ENCODE results near the gene PGK1.
A peak's percentile ranks its signal among the peaks of the same experiment; 100 is the strongest.
"Not testable (repeated sequence)": the region's sequence is repeated elsewhere in the genome, so short reads cannot be mapped to it uniquely, and the experiment has no call there.

Gene PGK1

DNA sequence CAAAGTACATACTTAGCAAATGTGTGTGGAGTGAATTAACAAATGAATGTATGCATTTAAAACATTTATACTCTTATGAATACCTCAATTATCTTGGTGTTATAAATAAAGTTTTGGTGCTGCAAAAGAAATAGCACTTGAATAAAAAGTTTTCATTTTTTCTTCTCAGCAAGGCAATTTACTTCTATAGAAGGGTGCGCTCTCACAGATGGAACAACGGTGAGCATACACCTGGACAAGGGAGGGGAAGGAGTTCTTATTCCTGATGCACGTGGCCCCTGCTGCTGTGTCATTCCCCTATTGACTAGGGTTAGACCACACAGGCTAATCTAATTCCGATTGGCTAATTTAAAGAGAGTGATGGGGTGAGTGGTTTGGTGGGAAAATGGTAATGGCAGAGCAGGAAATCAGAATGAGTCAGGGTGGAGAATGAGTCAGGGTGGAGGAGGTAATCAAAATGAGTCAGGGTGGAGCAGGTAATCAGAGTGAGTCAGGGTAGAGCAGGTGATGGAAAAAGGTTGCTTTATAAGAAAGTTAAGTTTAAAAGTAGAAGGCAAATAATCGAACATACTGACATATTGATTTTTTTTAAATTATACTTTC, 28.2 kb upstream of the PGK1 start:
- no peak overlapping the region for H3K27ac ChIP-seq
- DNase-seq (ENCODE audit: low read depth, low spot score) = no peak
- H3K36me3 ChIP-seq (ENCODE audit: insufficient read depth, low read length) = no peaks in the 10 kb centered on the region
- no peak overlapping the region for H3K9ac ChIP-seq (ENCODE audit: insufficient read length)
- no peaks in the 10 kb centered on the region for H3K9me3 ChIP-seq (ENCODE audit: low read depth, low read length)
- no peak for TF ChIP-seq POLR2AphosphoS5 (IDR thresholded peaks at IDR 0.05; ENCODE audit: borderline replicate concordance, low read depth, low read length)
- no peak overlapping the region for H3K4me3 ChIP-seq

DNA sequence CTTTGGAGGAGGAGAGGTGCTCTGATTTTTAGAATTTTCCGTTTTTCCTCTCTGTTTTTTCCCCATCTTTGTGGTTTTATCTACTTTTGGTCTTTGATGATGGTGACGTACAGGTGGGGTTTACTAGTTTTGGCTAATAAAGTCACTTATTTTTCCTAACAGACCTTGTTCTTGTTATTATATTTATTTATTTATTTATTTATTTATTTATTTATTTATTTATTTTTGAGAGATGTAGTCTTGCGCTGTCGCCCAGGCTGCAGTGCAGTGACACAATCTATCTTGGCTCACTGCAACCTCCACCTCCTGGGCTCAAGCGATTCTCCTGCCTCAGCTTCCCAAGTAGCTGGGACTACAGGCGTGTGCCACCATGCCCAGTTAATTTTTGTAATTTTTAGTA, 22.6 kb upstream of the PGK1 start:
- H3K4me3 ChIP-seq; H3K9ac ChIP-seq (ENCODE audit: insufficient read length); H3K36me3 ChIP-seq (ENCODE audit: insufficient read depth, low read length); H3K9me3 ChIP-seq (ENCODE audit: low read depth, low read length); DNase-seq (ENCODE audit: low read depth, low spot score); H3K27ac ChIP-seq: not testable (repeated sequence)

DNA sequence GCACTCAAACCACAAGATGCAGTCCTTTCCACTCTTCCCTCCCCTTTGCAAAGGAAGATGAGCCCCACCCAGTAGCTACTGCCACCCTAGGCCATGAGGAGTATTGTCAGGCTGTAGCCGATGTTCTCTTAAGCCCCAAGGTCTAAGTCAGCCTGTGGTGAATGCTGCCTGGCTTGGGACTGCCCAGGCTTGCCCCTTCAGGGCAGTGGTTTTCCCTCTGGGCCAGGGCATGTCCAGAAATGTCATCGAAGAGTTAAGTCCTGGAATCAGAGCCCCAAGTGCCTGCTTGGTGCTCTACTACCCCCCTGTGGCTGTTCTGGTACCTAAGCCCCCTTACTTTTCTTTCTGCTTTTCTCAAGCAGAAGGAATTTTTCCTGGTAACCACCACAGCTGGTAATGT, 11.8 kb upstream of the PGK1 start:
- H3K27ac ChIP-seq = no peak overlapping the region

DNA sequence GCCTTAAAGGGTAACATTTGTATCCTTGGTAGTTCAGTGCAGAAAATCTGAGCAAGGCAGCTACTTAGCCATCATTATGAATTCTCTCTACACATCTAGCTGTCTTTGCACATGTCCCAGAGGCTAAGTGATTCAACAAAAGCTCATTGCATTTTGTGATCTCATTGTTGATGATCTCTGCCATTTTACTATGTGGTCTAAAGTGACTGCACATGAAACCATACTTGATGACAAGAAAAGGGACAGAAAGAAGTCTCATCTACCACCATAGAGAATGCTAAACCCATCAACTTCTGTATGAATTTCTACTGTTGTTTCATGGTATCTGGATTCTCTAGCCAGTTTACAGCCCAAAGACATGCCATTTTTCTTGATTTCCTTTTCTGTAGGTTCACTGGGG, 5.9 kb upstream of the PGK1 start:
- no peak for TF ChIP-seq FOXP2 (optimal IDR thresholded peaks at IDR 0.05; ENCODE audit: control extremely low read depth, extremely low read length, insufficient read depth)
- no peak for TF ChIP-seq EZH2 (IDR thresholded peaks at IDR 0.05)
- TF ChIP-seq POLR2AphosphoS5 (IDR thresholded peaks at IDR 0.05; ENCODE audit: borderline replicate concordance, low read depth, low read length) = no peak
- no peak for DNase-seq (ENCODE audit: low read depth, low spot score)
- H3K4me3 ChIP-seq = no peak overlapping the region
- H3K36me3 ChIP-seq (ENCODE audit: insufficient read depth, low read length) = no peaks in the 10 kb centered on the region
- no peak overlapping the region for H3K27ac ChIP-seq
- no peak overlapping the region for H3K9ac ChIP-seq (ENCODE audit: insufficient read length)
- H3K9me3 ChIP-seq (ENCODE audit: low read depth, low read length) = no peaks in the 10 kb centered on the region

More for the DNA sequence above, 11.8 kb upstream of the PGK1 start:
- Histone ChIP-seq H3K9me3 (ENCODE audit: low read depth, low read length) (no peaks in the 10 kb centered on the region), H3K9ac (ENCODE audit: insufficient read length) (no peak overlapping the region), H3K36me3 (ENCODE audit: insufficient read depth, low read length) (no peaks in the 10 kb centered on the region), H3K4me3 (no peak overlapping the region)
- no peak for DNase-seq (ENCODE audit: low read depth, low spot score)
- no peak for TF ChIP-seq FOXP2 (optimal IDR thresholded peaks at IDR 0.05; ENCODE audit: control extremely low read depth, extremely low read length, insufficient read depth)
- TF ChIP-seq EZH2 (IDR thresholded peaks at IDR 0.05) = no peak
- no peak for TF ChIP-seq POLR2AphosphoS5 (IDR thresholded peaks at IDR 0.05; ENCODE audit: borderline replicate concordance, low read depth, low read length)

DNA sequence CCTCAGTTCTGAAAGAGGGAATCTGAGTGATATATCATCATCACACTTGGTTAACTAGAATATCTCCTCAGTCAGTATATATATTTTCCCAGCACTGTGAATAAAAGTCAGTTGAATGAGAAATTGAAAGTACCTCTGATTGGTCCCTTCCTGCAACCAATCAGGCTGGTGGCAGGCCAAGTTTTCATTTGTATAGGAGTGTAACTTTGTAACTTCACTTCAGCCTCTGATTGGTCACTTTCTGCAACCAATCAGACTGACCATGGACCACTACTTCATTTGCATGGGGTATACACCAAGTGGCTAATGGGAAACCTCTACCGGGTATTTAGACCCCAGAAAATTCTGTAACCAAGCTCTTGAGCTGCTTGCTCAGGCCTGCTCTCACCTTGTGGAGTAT, 2.0 kb upstream of the PGK1 start:
- H3K36me3 ChIP-seq (ENCODE audit: insufficient read depth, low read length) = peaks cover 17% of the 10 kb centered on the region
- no peak overlapping the region for H3K4me3 ChIP-seq
- H3K9me3 ChIP-seq (ENCODE audit: low read depth, low read length) = no peaks in the 10 kb centered on the region
- H3K27ac ChIP-seq = no peak overlapping the region
- no peak overlapping the region for H3K9ac ChIP-seq (ENCODE audit: insufficient read length)
- no peak for TF ChIP-seq POLR2AphosphoS5 (IDR thresholded peaks at IDR 0.05; ENCODE audit: borderline replicate concordance, low read depth, low read length)
- TF ChIP-seq EZH2 (IDR thresholded peaks at IDR 0.05) = no peak
- no peak for TF ChIP-seq FOXP2 (optimal IDR thresholded peaks at IDR 0.05; ENCODE audit: control extremely low read depth, extremely low read length, insufficient read depth)
- no peak for DNase-seq (ENCODE audit: low read depth, low spot score)

DNA sequence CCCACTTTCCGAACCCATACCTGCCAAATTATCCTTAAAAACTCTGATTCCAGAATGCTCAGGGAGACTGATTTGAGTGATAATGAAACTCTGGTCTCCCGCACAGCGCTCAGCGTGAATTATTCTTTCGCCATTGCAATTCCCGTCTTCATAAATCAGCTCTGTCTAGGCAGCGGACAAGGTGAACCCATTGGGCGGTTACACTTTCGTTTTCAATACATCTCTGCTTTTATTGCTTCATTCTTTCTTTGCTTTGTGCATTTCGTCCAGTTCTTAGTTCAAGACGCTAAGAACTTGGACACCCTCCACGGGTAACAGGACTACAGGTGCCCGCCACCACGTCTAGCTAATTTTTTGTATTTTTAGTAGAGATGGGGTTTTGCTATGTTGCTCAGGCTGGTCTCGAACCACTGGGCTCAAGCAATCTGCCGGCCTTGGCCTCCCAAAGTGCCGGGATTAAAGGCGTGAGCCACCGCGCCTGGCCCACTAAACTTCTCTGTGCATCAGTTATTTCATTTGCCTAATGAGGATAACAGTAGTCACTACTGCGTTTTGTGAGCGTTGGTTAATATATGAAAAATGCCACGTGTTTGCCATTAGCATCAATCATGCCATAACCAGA, 936 bp upstream of the PGK1 start:
- Histone ChIP-seq H3K4me3 (peak overlapping the region; percentile 75), H3K36me3 (ENCODE audit: insufficient read depth, low read length) (peaks cover 22% of the 10 kb centered on the region), H3K9ac (ENCODE audit: insufficient read length) (peak overlapping the region; percentile 79), H3K27ac (peak overlapping the region; percentile 93), H3K9me3 (ENCODE audit: low read depth, low read length) (no peaks in the 10 kb centered on the region)
- DNase-seq (ENCODE audit: low read depth, low spot score) = no peak
- TF ChIP-seq EZH2 (IDR thresholded peaks at IDR 0.05) = no peak
- no peak for TF ChIP-seq FOXP2 (optimal IDR thresholded peaks at IDR 0.05; ENCODE audit: control extremely low read depth, extremely low read length, insufficient read depth)
- no peak for TF ChIP-seq POLR2AphosphoS5 (IDR thresholded peaks at IDR 0.05; ENCODE audit: borderline replicate concordance, low read depth, low read length)

DNA sequence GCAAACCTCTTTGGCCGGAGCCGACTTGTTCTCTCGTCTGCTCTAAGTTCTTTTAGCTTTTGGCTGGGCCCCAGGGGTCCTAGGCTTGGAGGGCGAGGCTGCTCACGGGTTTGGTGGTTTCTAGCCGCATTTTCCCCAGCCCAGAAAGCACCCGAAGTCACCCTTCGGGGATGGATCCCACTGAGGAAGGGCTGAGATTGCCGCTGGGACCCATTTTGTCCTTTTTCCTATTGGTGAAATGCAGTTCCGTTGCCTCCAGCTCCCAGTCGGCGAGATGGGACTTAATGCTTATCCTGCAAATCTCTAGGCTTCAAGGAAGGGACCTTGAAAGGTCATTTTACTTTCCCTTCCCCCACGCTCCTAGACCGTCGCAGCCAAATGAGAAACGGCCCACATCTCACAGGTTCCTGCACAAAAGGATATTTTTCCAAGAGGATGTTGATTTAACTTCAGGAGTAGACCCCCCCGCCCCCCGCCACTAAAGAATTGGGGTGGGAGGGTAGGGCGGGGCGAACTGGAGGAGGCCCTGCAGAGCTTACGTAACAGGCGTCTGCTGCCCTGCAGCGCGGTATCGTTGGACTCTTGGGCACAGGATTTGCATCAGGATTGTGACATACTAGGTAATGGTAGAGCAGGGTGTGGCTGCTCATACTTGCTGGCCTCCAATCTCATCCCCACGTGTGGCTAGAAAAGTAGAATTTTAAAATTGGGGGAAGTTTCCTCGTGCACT, 564 bp downstream of the PGK1 start:
- Histone ChIP-seq H3K9ac (ENCODE audit: insufficient read length) (peak overlapping the region; percentile 94), H3K4me3 (peak overlapping the region; percentile 88), H3K36me3 (ENCODE audit: insufficient read depth, low read length) (peaks cover 25% of the 10 kb centered on the region), H3K27ac (peak overlapping the region; percentile 90), H3K9me3 (ENCODE audit: low read depth, low read length) (no peaks in the 10 kb centered on the region)
- no peak for DNase-seq (ENCODE audit: low read depth, low spot score)
- TF ChIP-seq EZH2 (IDR thresholded peaks at IDR 0.05) (no peak), POLR2AphosphoS5 (IDR thresholded peaks at IDR 0.05; ENCODE audit: borderline replicate concordance, low read depth, low read length) (no peak), FOXP2 (optimal IDR thresholded peaks at IDR 0.05; ENCODE audit: control extremely low read depth, extremely low read length, insufficient read depth) (no peak)

DNA sequence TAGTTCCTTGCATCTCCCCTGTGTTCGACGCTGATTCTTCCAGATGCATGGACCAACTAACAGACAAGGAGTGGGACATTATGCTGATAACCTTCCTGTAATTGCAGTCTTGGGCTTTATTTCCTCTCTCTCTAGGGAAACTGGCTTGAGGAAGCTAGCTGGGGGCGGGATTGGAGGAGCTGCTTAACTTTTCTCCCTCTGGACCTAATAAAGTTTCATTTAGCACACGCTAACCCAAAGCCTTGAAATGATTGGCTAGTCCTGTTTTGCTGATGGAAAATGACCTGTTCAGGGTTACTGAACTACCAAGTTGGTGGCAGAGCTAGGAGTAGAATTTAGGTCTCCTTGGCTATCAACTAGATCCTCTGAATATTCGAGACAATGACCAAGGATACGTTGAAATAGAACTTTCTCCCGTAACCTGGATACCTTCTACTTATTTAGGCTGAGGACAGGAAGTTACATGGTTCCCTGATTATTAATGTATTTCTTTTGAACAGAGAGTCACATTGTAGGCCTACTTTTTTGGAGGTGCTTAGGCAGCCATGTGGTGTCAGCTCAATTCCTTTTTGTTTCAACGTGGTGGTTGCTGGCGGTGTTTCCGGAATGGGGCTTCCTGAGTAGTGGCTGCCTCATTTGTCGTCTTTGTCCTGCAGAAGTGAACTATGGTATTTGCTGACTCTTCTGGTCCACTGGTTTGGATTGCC, 2.0 kb downstream of the PGK1 start:
- no peaks in the 10 kb centered on the region for H3K9me3 ChIP-seq (ENCODE audit: low read depth, low read length)
- TF ChIP-seq EZH2 (IDR thresholded peaks at IDR 0.05) = no peak
- H3K4me3 ChIP-seq = peak overlapping the region; percentile 88
- no peak overlapping the region for H3K27ac ChIP-seq
- peaks cover 36% of the 10 kb centered on the region for H3K36me3 ChIP-seq (ENCODE audit: insufficient read depth, low read length)
- H3K9ac ChIP-seq (ENCODE audit: insufficient read length) = peak overlapping the region; percentile 94
- no peak for DNase-seq (ENCODE audit: low read depth, low spot score)

All from SK-N-MC (cell line).